Pons (tissue), 1 donor: ENCODE data around the gene BET1.

Source experiments
- DNase-seq: peaks from one replicate; pipeline ENCODE4 v3.0.0-alpha.2; 2016; ENCODE audit warnings: low spot score

The BET1 gene

GRCh38 chr7:93957767-93958166 is 46.4 kb downstream of the BET1 start:
- no peak for DNase-seq

DNA sequence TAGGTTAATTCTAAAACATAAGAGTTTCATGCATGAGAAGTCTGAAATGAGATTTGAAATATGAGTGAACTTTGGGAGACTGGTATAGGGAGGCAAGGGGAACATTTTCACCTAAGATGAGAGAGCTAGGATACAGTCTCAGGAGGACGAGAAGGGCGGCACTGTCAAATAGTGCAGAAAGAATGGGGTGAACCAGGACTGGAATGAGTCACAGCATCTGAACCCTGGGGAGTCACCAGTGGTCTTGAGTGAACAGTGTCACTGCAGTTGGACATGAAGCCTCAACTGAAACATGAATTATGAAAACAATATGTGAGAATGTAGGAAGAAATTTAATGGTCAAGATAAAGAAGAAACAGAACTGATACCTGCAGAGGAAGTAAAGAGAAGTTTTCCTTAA is 48.9 kb downstream of the BET1 start:
- no peak for DNase-seq

DNA sequence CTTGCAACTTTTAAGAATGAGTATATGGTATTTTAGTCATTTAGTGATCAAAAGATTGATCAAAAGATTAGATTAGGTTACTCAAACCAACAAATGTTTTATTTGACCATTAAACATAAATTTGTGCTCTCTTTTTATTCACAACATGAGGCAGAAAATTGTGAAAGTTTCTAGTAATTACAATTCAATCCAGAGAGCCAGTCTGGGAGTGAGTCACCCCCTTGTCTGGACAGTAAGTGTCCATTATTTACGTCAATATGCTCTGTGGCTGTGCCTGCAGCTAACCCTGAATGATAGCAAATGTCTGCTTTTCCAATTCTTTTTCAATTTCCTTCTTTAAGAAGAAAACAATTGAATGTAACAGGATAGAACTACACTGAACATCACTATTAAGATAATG is 54.7 kb downstream of the BET1 start:
- no peak for DNase-seq

DNA sequence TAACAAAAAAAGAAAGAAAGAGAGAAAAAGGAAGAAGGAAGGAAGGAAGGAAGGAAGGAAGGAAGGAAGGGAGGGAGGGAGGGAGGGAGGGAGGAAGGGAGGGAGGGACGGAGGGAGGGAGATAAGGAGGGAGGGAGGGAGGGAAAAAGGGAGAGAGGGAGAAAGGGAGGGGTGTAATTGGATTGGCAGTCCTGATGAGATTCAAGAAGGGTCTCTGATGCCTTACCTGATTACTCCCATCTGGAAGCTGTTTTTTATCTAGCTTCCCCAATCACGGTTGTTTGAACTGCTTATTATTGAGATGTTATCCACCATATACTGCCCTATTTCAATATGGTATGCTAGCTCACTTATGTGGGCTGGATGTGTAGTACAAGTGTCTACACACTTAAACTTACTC is 55.3 kb downstream of the BET1 start:
- DNase-seq: no peak

GRCh38 chr7:93948106-93948505 is 56.0 kb downstream of the BET1 start:
- DNase-seq: no peak

DNA sequence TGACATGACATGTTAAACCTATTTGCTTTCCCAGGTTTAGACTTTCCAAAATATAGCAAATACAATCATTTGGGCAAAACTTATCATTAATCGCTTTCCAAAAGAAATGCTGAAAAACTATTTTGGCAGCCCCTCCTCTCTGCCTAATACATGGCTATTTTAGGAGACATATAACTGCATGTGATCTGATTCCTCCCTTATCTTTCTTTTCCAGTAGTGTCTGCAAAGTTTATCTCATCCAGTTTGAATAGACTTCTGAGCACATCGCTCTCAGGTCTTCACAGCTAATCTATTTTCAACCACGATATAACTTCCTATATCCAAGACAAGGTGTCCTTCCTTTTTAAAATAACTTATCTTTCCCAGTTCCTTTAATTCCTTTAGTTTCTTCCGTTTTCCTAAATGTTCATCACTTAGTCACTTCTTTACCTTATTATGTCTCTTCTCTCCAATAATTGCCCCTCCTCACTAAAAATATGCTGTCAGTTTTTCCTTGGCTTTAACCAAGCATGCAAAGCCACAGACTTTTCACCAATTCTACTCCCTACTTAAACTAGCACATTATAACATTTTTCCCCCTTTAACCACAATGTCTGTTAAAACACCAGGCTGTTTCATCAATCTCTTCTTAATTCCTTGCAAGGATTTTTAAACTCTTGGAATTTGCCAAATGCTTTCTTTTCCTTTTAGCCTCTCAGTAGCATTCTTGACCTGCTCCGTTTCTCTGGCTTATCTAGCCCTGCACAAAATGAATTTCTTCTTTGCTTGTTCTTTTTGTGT is 58.2 kb downstream of the BET1 start:
- DNase-seq: no peak

- no peak for DNase-seq
These were observed 59.1 kb downstream of the BET1 start for GRCh38 chr7:93945083-93945482.

DNA sequence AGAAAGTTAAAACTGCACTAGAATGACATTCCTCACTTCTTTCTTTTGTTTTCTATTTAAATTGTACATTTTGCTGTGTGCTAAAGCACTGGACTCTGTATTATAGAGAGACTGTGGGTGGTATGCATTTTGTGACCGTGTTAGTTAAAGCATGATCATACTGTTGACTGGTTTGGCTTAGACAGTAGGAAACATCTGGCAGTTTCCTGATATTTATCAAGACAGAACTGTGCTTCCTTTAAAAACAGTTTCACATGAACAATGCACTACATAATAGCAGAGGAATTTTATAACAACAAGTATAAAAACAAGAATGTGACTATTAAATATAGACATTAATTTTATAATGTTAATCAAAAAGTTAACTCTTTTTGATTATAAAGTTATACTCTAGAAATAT is 59.5 kb downstream of the BET1 start:
- no peak for DNase-seq

DNA sequence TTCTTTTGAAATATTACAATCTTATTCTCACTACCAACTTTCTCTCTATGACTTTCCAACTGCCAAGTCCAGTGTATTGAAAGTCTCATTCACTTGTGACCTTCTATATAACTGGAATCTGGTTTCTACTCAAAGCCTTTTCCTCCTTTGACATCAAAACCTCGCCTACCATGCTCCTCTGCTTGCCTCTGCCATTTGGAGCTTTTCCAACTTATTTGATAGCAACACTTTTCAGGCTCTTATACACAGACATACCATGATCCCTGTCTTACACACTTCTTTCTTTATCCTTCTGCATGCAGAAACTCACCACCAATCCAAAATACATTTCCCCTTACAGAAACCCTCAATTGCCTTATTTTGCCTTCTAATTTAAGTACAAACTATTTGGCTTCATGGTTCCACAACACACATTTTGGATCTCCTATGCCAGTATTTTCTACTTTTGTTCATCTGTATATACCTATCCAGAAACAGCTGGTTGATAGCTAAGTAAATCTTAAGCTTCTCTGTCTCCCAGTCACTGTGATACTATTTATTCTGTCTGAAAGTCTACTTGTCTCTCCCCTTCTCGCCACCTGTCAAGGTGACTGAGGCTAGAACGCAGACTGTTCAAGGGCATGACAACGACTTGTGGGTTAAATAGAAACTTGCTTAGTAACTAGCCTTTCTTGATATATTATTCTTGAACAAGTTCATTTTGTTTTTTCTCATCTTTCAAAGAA is 60.2 kb downstream of the BET1 start:
- no peak for DNase-seq
